Ishikawa (cell line): ENCODE measurements around the gene PITPNC1.

ENCODE experiments used
- CEBPB ChIP-seq: IDR thresholded peaks from 2 replicates; pipeline ENCODE4 v1.6.1; 2012
- CREB1 ChIP-seq: IDR thresholded peaks from 2 replicates; pipeline ENCODE4 v1.6.1; 2012; ENCODE audit warnings: low read depth
- EGR1 ChIP-seq: IDR thresholded peaks from 2 replicates; pipeline ENCODE4 v1.6.1; 2012
- EP300 ChIP-seq: IDR thresholded peaks from 2 replicates; pipeline ENCODE4 v1.6.1; 2012; ENCODE audit warnings: borderline replicate concordance
- FOXM1 ChIP-seq: IDR thresholded peaks from 2 replicates; pipeline ENCODE4 v1.6.1; 2012; ENCODE audit warnings: low read depth, borderline replicate concordance
- MAX ChIP-seq: IDR thresholded peaks from 2 replicates; pipeline ENCODE4 v1.6.1; 2012
- NFIC ChIP-seq: IDR thresholded peaks from 2 replicates; pipeline ENCODE4 v1.6.1; 2012
- RAD21 ChIP-seq: IDR thresholded peaks from 2 replicates; pipeline ENCODE4 v1.6.1; 2012; ENCODE audit warnings: low read depth
- TAF1 ChIP-seq: IDR thresholded peaks from 2 replicates; pipeline ENCODE4 v1.6.1; 2012; ENCODE audit warnings: low read depth, mild to moderate bottlenecking
- TCF12 ChIP-seq: IDR thresholded peaks from 2 replicates; pipeline ENCODE4 v1.6.1; 2012; ENCODE audit warnings: low read depth
- TEAD4 ChIP-seq: IDR thresholded peaks from 2 replicates; pipeline ENCODE4 v1.6.1; 2012
- USF1 ChIP-seq: IDR thresholded peaks from 2 replicates; pipeline ENCODE4 v1.6.1; 2012
- YY1 ChIP-seq: IDR thresholded peaks from 2 replicates; pipeline ENCODE4 v1.6.1; 2012; ENCODE audit warnings: low read depth
- ZBTB7A ChIP-seq: IDR thresholded peaks from 2 replicates; pipeline ENCODE4 v1.6.1; 2012; ENCODE audit warnings: low read depth
- TF ChIP-seq, protein P1 (sequence below): IDR thresholded peaks from 2 replicates; pipeline ENCODE4 v1.6.1; 2012; ENCODE audit warnings: low read depth, mild to moderate bottlenecking

Gene PITPNC1

GRCh38 chr17:67503739-67504138 is 126.7 kb downstream of the PITPNC1 start:
- TF ChIP-seq EGR1: no peak
- no peak for TF ChIP-seq RAD21
- TF ChIP-seq YY1: no peak
- no peak for TF ChIP-seq TCF12

- no peak for TF ChIP-seq ZBTB7A
- no peak for TF ChIP-seq USF1
- no peak for TF ChIP-seq YY1
- no peak for TF ChIP-seq CEBPB
- TF ChIP-seq TCF12: no peak
- no peak for TF ChIP-seq EGR1
- no peak for TF ChIP-seq EP300
- TF ChIP-seq MAX: no peak
- no peak for TF ChIP-seq TAF1
These were observed 127.1 kb downstream of the PITPNC1 start for GRCh38 chr17:67504182-67504581.

GRCh38 chr17:67506966-67507365 is 129.9 kb downstream of the PITPNC1 start:
- TF ChIP-seq TEAD4 (no peak), CREB1 (no peak), ZBTB7A (no peak), USF1 (no peak)

- TF ChIP-seq TCF12 (no peak), USF1 (no peak), FOXM1 (no peak), TAF1 (no peak)
These were observed 132.6 kb downstream of the PITPNC1 start for GRCh38 chr17:67509390-67510287.

DNA sequence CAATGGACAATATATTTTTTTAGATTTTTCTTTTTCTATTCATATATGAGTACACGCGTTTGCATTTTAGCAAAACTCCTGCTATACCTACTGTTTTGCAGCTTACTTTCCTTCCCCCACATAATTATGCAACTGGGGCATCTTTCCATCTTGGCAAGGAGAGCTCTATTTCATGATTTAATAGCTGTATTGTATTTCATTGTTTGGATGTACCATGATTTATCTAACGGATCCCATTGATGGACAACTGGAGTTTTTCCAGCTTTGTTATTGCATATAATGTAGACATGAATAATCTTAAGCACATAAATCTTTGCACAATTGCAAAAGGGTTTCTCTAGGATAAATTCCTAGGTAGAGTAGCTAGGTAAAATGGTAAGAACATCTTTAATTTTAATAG is 133.9 kb downstream of the PITPNC1 start:
- no peak for TF ChIP-seq MAX
- TF ChIP-seq, protein P1, sequence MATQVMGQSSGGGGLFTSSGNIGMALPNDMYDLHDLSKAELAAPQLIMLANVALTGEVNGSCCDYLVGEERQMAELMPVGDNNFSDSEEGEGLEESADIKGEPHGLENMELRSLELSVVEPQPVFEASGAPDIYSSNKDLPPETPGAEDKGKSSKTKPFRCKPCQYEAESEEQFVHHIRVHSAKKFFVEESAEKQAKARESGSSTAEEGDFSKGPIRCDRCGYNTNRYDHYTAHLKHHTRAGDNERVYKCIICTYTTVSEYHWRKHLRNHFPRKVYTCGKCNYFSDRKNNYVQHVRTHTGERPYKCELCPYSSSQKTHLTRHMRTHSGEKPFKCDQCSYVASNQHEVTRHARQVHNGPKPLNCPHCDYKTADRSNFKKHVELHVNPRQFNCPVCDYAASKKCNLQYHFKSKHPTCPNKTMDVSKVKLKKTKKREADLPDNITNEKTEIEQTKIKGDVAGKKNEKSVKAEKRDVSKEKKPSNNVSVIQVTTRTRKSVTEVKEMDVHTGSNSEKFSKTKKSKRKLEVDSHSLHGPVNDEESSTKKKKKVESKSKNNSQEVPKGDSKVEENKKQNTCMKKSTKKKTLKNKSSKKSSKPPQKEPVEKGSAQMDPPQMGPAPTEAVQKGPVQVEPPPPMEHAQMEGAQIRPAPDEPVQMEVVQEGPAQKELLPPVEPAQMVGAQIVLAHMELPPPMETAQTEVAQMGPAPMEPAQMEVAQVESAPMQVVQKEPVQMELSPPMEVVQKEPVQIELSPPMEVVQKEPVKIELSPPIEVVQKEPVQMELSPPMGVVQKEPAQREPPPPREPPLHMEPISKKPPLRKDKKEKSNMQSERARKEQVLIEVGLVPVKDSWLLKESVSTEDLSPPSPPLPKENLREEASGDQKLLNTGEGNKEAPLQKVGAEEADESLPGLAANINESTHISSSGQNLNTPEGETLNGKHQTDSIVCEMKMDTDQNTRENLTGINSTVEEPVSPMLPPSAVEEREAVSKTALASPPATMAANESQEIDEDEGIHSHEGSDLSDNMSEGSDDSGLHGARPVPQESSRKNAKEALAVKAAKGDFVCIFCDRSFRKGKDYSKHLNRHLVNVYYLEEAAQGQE: no peak
- no peak for TF ChIP-seq TAF1
- no peak for TF ChIP-seq CREB1
- TF ChIP-seq YY1: no peak
- TF ChIP-seq FOXM1: no peak
- TF ChIP-seq TEAD4: no peak
- TF ChIP-seq EP300: no peak
- no peak for TF ChIP-seq CEBPB
- no peak for TF ChIP-seq ZBTB7A
- TF ChIP-seq RAD21: no peak
- no peak for TF ChIP-seq TCF12
- TF ChIP-seq NFIC: no peak
- TF ChIP-seq USF1: no peak
- TF ChIP-seq EGR1: no peak

DNA sequence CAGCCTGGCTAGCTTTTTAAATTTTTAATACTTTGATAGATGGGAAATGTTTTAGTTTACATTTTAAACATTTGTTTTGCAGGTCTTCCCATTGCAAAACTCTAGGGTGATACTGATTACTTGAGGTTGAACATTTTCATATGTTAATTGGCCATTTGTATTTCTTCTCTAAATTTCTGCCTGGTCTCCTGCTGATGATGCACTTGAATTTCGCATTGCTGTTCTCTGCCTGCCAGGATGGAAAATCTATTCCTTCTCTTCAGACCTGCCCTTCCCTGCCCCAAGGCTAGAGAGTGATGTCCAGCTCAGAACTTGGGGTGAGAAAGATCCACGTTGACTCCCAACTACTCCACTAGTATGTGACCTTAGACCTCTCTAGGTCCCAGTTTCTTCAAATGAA is 134.7 kb downstream of the PITPNC1 start:
- TF ChIP-seq, protein P1: no peak
- TF ChIP-seq YY1: no peak
- TF ChIP-seq TEAD4: no peak
- no peak for TF ChIP-seq NFIC
- no peak for TF ChIP-seq EP300
- TF ChIP-seq EGR1: no peak
- no peak for TF ChIP-seq TAF1
- no peak for TF ChIP-seq RAD21
- no peak for TF ChIP-seq FOXM1
- TF ChIP-seq TCF12: no peak
- TF ChIP-seq CREB1: no peak
- TF ChIP-seq ZBTB7A: no peak
- TF ChIP-seq CEBPB: no peak
- TF ChIP-seq MAX: no peak
